Memory B cell (primary cell): ENCODE data around the gene PLCL1.

Experiments used
- ATAC-seq: fragments of 150-1000 bp; cut with Tn5 transposase; 2 replicates; pipeline ENCODE4 v1.10.0; 2021; ENCODE audit warnings: low read depth, mild to moderate bottlenecking, moderate library complexity
- DNase-seq, 2 donors: peaks; one replicate each; pipeline ENCODE4 v3.0.0; 2022; ENCODE audit warnings: low spot score in 2 of 2
- H3K27ac Mint-ChIP-seq: one replicate; pipeline ENCODE4 v1.8.0; 2022; ENCODE audit warnings: mild to moderate bottlenecking, moderate library complexity, mixed read lengths
- H3K27me3 Mint-ChIP-seq: one replicate; pipeline ENCODE4 v1.8.0; 2022; ENCODE audit warnings: mixed read lengths
- H3K36me3 Mint-ChIP-seq: one replicate; pipeline ENCODE4 v1.8.0; 2022; ENCODE audit warnings: mild to moderate bottlenecking, mixed read lengths
- H3K4me1 Mint-ChIP-seq: one replicate; pipeline ENCODE4 v1.8.0; 2022; ENCODE audit warnings: mixed read lengths
- H3K4me3 Mint-ChIP-seq: one replicate; pipeline ENCODE4 v1.8.0; 2022; ENCODE audit warnings: mild to moderate bottlenecking, moderate library complexity, mixed read lengths
- H3K9me3 Mint-ChIP-seq: one replicate; pipeline ENCODE4 v1.8.0; 2022; ENCODE audit warnings: mixed read lengths

PLCL1 gene

GRCh38 chr2:197925976-197926375, 121.6 kb downstream of the PLCL1 start:
- H3K27ac Mint-ChIP-seq = no peak overlapping the region
- H3K27me3 Mint-ChIP-seq = no peaks in the 10 kb centered on the region
- no peak overlapping the region for H3K4me3 Mint-ChIP-seq
- no peak for ATAC-seq
- H3K4me1 Mint-ChIP-seq = no peaks in the 10 kb centered on the region
- no peaks in the 10 kb centered on the region for H3K9me3 Mint-ChIP-seq
- no peaks in the 10 kb centered on the region for H3K36me3 Mint-ChIP-seq
- DNase-seq = no peak

GRCh38 chr2:197926673-197927072, 122.3 kb downstream of the PLCL1 start:
- Mint-ChIP-seq H3K27me3 (no peaks in the 10 kb centered on the region), H3K4me1 (no peaks in the 10 kb centered on the region), H3K36me3 (no peaks in the 10 kb centered on the region), H3K27ac (no peak overlapping the region), H3K9me3 (no peaks in the 10 kb centered on the region), H3K4me3 (no peak overlapping the region)
- ATAC-seq = no peak
- no peak for DNase-seq

- H3K4me3 Mint-ChIP-seq = no peak overlapping the region
- ATAC-seq (no peak), DNase-seq (no peak)
- H3K27me3 Mint-ChIP-seq = no peaks in the 10 kb centered on the region
- H3K27ac Mint-ChIP-seq = no peak overlapping the region
- no peaks in the 10 kb centered on the region for H3K4me1 Mint-ChIP-seq
- no peaks in the 10 kb centered on the region for H3K9me3 Mint-ChIP-seq
- no peaks in the 10 kb centered on the region for H3K36me3 Mint-ChIP-seq
Measured at GRCh38 chr2:197927994-197928393, 123.6 kb downstream of the PLCL1 start.

- no peaks in the 10 kb centered on the region for H3K36me3 Mint-ChIP-seq
Measured at GRCh38 chr2:197929008-197929885, 124.9 kb downstream of the PLCL1 start.

GRCh38 chr2:197929886-197930227, 125.5 kb downstream of the PLCL1 start:
- Mint-ChIP-seq H3K27ac (no peak overlapping the region), H3K4me1 (no peaks in the 10 kb centered on the region), H3K27me3 (no peaks in the 10 kb centered on the region), H3K9me3 (no peaks in the 10 kb centered on the region), H3K4me3 (no peak overlapping the region), H3K36me3 (no peaks in the 10 kb centered on the region)
- no peak for DNase-seq
- no peak for ATAC-seq

More at GRCh38 chr2:197929008-197929885, 124.9 kb downstream of the PLCL1 start:
- no peaks in the 10 kb centered on the region for H3K4me1 Mint-ChIP-seq
- no peak overlapping the region for H3K27ac Mint-ChIP-seq
- ATAC-seq (no peak), DNase-seq (no peak)
- H3K9me3 Mint-ChIP-seq = no peaks in the 10 kb centered on the region
- no peaks in the 10 kb centered on the region for H3K27me3 Mint-ChIP-seq
- H3K4me3 Mint-ChIP-seq = no peak overlapping the region

- Mint-ChIP-seq H3K27ac (no peak overlapping the region), H3K4me1 (no peaks in the 10 kb centered on the region), H3K9me3 (no peaks in the 10 kb centered on the region), H3K27me3 (no peaks in the 10 kb centered on the region), H3K4me3 (no peak overlapping the region), H3K36me3 (no peaks in the 10 kb centered on the region)
- ATAC-seq (no peak), DNase-seq (no peak)
Measured at GRCh38 chr2:197930570-197931278, 126.3 kb downstream of the PLCL1 start.

- Mint-ChIP-seq H3K4me1 (no peaks in the 10 kb centered on the region), H3K27ac (no peak overlapping the region), H3K4me3 (no peak overlapping the region), H3K36me3 (no peaks in the 10 kb centered on the region), H3K9me3 (no peaks in the 10 kb centered on the region), H3K27me3 (no peaks in the 10 kb centered on the region)
- DNase-seq = no peak
- ATAC-seq = no peak
Measured at GRCh38 chr2:197931661-197932312, 127.4 kb downstream of the PLCL1 start.

- no peaks in the 10 kb centered on the region for H3K36me3 Mint-ChIP-seq
- ATAC-seq (no peak), DNase-seq (no peak)
- no peaks in the 10 kb centered on the region for H3K27me3 Mint-ChIP-seq
- no peak overlapping the region for H3K27ac Mint-ChIP-seq
- H3K9me3 Mint-ChIP-seq = no peaks in the 10 kb centered on the region
- no peaks in the 10 kb centered on the region for H3K4me1 Mint-ChIP-seq
- H3K4me3 Mint-ChIP-seq = no peak overlapping the region
Measured at GRCh38 chr2:197932374-197932773, 128.0 kb downstream of the PLCL1 start.

DNA sequence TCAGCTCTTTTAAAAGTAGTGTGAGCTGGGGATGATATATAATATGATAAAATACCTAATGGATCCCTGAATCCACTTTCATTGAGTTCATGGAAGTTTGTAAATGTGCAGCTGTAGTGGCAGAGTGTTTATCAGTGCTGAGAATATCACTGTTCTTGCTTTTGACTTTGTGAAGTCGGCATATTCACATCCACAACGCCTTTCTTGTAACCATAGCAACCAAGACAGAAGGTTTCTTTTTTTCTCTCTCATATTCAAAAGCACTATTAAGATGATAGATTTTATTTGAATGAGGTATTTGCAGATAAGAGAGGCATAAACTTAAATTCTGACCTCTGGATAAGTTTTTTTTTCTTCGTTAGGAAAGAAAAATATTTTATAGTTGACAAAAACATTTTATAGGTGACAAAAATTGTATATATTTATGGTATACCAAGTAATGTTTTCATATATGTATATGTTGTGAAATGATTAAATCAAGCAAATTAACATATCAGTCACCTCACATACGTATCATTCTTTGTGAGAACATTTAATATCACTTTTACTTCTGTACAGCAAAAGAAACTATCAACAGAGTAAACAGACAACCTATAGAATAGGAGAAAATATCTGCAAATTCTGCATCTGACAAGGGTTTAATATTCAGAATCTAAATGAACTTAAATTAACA, 130.0 kb downstream of the PLCL1 start:
- ATAC-seq = no peak

GRCh38 chr2:197934934-197935289, 130.5 kb downstream of the PLCL1 start:
- no peaks in the 10 kb centered on the region for H3K9me3 Mint-ChIP-seq
- no peak overlapping the region for H3K27ac Mint-ChIP-seq
- H3K4me3 Mint-ChIP-seq = no peak overlapping the region

More for the DNA sequence above, 130.0 kb downstream of the PLCL1 start:
- no peaks in the 10 kb centered on the region for H3K36me3 Mint-ChIP-seq
- H3K27ac Mint-ChIP-seq = no peak overlapping the region
- no peaks in the 10 kb centered on the region for H3K4me1 Mint-ChIP-seq
- DNase-seq = no peak
- no peak overlapping the region for H3K4me3 Mint-ChIP-seq
- H3K9me3 Mint-ChIP-seq = no peaks in the 10 kb centered on the region
- H3K27me3 Mint-ChIP-seq = no peaks in the 10 kb centered on the region

DNA sequence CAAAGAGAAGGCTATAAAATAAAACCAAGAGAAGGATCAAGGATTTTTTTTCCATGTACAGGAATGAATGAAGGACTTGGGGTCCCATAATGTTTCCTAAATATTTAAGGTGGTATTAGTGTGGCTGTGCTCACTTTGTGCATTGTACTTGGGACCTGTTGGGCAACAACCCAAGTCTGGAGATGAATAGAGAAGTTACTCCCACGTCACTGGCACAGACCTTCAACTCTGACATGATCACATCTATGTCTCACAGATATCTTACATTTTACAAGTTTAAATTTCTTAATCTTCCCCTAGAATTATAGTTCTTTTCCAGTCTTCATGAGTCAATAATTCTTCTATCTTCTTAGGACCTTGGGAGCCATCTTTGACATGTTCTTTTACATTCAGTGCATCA, 133.4 kb downstream of the PLCL1 start:
- H3K4me3 Mint-ChIP-seq = no peak overlapping the region
- H3K27me3 Mint-ChIP-seq = peaks cover 1% of the 10 kb centered on the region
- H3K9me3 Mint-ChIP-seq = no peaks in the 10 kb centered on the region
- H3K36me3 Mint-ChIP-seq = no peaks in the 10 kb centered on the region
- no peaks in the 10 kb centered on the region for H3K4me1 Mint-ChIP-seq
- DNase-seq (no peak), ATAC-seq (no peak)
- H3K27ac Mint-ChIP-seq = no peak overlapping the region

More at GRCh38 chr2:197934934-197935289, 130.5 kb downstream of the PLCL1 start:
- no peaks in the 10 kb centered on the region for H3K36me3 Mint-ChIP-seq
- ATAC-seq (no peak), DNase-seq (no peak)
- no peaks in the 10 kb centered on the region for H3K27me3 Mint-ChIP-seq
- no peaks in the 10 kb centered on the region for H3K4me1 Mint-ChIP-seq

DNA sequence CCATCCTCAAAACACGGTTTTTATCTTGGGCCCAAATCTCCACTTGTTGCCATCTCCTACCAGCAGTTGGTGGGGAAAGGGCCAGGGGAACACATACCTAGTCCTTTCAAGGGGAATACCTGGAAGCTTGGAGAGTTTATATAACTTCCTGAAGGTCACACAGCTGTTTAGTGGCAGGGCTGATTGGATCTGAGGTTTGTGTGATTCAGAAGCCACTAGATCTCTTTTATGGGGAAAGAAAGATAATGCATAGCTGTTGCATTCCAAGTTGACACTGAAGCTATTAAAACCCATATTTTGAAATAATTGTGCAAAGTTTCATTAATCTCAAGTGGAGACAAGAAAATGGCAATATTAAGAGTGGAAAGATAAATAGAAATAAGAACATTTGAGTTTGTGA, 134.2 kb downstream of the PLCL1 start:
- H3K9me3 Mint-ChIP-seq = no peaks in the 10 kb centered on the region
- H3K36me3 Mint-ChIP-seq = no peaks in the 10 kb centered on the region
- H3K4me3 Mint-ChIP-seq = no peak overlapping the region
- H3K27me3 Mint-ChIP-seq = peaks cover 3% of the 10 kb centered on the region
- H3K27ac Mint-ChIP-seq = no peak overlapping the region
- H3K4me1 Mint-ChIP-seq = no peaks in the 10 kb centered on the region
- ATAC-seq = no peak
- DNase-seq = no peak

DNA sequence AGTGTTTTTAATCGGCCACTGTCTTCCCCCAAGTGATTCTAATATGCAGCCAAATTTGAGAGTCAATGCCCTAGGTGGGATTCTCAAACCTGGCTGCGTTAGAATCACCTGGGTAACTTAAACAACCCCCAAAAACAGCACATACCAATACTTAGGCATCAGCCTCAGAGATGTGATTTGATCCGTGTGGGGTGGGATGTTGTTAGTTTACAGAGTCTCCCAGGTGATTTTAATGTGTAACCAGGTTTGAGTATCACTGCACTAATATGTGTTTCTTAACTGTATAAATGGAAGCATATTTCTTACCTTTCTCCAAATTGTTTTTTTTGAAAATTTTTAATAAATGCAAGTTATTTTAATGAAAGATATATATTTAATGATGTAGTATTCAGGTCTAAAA, 135.4 kb downstream of the PLCL1 start:
- DNase-seq (no peak), ATAC-seq (no peak)
- H3K4me3 Mint-ChIP-seq = no peak overlapping the region
- H3K4me1 Mint-ChIP-seq = no peaks in the 10 kb centered on the region
- peaks cover 4% of the 10 kb centered on the region for H3K27me3 Mint-ChIP-seq
- H3K36me3 Mint-ChIP-seq = no peaks in the 10 kb centered on the region
- no peak overlapping the region for H3K27ac Mint-ChIP-seq
- H3K9me3 Mint-ChIP-seq = no peaks in the 10 kb centered on the region

DNA sequence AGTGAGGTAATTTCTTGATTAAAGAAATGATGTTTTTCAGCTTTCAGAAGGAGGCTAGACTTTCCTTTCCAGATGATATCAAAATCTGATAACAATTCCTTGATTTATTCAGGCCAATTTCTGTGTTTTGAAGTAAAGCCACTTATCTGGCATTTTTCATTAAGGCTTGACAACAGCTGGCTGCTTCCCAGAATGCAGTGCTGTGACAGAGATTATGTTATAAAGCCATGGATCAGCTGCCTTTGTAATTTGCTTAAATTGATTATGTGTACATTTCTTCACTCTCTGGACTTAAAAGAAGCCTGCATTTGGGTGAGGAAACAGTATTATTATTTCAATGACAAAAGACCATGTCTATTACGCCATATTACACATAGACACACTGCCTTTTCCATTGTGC, 136.0 kb downstream of the PLCL1 start:
- Mint-ChIP-seq H3K27ac (no peak overlapping the region), H3K4me1 (no peaks in the 10 kb centered on the region), H3K9me3 (no peaks in the 10 kb centered on the region), H3K36me3 (no peaks in the 10 kb centered on the region), H3K4me3 (no peak overlapping the region), H3K27me3 (peaks cover 4% of the 10 kb centered on the region)
- ATAC-seq (no peak), DNase-seq (no peak)
